ENCODE measurements around the gene LGALS4.
A peak's percentile ranks its signal among the peaks of the same experiment; 100 is the strongest.

DNA sequence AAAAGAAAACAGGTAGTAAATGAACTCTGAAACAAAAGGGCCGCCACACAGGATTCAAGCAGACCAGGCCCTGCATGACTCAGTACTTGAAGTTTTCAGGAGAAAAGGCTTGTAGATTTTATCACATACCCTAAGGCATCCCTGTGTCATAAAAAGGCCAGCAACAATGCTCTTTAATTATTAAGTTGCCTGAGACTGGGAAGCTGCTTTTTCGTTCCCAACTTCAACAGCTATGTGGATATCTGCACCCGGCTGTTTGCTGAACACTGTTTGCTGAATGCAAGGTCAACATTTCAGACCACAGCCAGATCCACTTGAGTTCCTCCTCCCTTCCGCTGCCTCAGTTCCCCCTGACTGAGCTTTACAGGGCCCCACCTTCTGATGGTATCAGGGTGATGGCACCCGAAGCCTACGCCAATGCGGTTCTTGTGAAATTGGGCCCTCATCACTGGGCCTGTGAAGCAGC lies 24.9 kb upstream of the LGALS4 start:
- TF ChIP-seq TAF1 (IDR thresholded peaks at IDR 0.05; ENCODE audit: borderline replicate concordance, insufficient read depth, low read length): no peak
- no peak for TF ChIP-seq FOXP2 (optimal IDR thresholded peaks at IDR 0.05; ENCODE audit: borderline replicate concordance, extremely low read depth, extremely low read length, insufficient read depth)
- TF ChIP-seq POLR2AphosphoS5 (IDR thresholded peaks at IDR 0.05; ENCODE audit: low read depth, low read length): peak; percentile 23; the same call in 1 of the 2 replicates
- TF ChIP-seq REST (IDR thresholded peaks at IDR 0.05; ENCODE audit: insufficient read depth in 1 of 2, low read depth in 2 of 2, low read length in 2 of 2): no peak
